A673 (cell line): ENCODE measurements around the gene LIME1.

Source experiments
- CTCF ChIP-seq: fragments of 300-800, 200-600 bp; sonication (generic); conservative IDR thresholded peaks from 2 replicates; pipeline ENCODE4 v1.5.1; 2017; ENCODE audit warnings: low read depth, mild to moderate bottlenecking, antibody characterized with exemption, low read length, moderate library complexity, mixed read lengths
- EZH2 ChIP-seq: fragments of 200-600 bp; sonication (generic); IDR thresholded peaks from 2 replicates; pipeline ENCODE4 v1.6.1; 2017; ENCODE audit warnings: borderline replicate concordance, low read depth, mild to moderate bottlenecking, mixed read lengths, antibody characterized with exemption, low read length; ENCODE audit not compliant: poor library complexity, severe bottlenecking

GRCh38 chr20:63782051-63782471 lies 45.6 kb downstream of the LIME1 start:
- TF ChIP-seq CTCF (peak; percentile 29; the same call in 1 of the 2 replicates), EZH2 (no peak)
